Epithelial cell of esophagus (primary cell): ENCODE results near the gene CDK4.

Experiments used
- DNase-seq: peaks from one replicate; pipeline ENCODE4 v3.0.0; 2010; ENCODE audit warnings: low read depth
- H3K4me3 ChIP-seq: 2 replicates; pipeline ENCODE4 v1.5.1; 2011; ENCODE audit warnings: mild to moderate bottlenecking, low read length, control low read depth
- CTCF ChIP-seq: IDR thresholded peaks from 2 replicates; pipeline ENCODE4 v1.5.1; 2011; ENCODE audit warnings: low read depth, mild to moderate bottlenecking, low read length, control low read depth, inconsistent platforms; ENCODE audit not compliant: insufficient read depth; ENCODE audit errors: missing control alignments

The CDK4 gene

GRCh38 chr12:57772429-57773322 is 20.6 kb upstream of the CDK4 start, which contains the start of gene EEF1AKMT3:
Gene EEF1AKMT3, plus strand, starts transcription at chr12:57772614. Its CDS starts 111 bp downstream, at chr12:57772725.
- DNase-seq = peak; percentile 64
- no peak for TF ChIP-seq CTCF
- H3K4me3 ChIP-seq = peak within 1 kb of the TSS; percentile 83

GRCh38 chr12:57771873-57772428 is 19.8 kb upstream of the CDK4 start, which contains the start of gene METTL1:
Gene METTL1, minus strand, starts transcription at chr12:57772105. Its CDS starts 22 bp downstream, at chr12:57772083.
- DNase-seq = peak; percentile 98
- peak within 1 kb of the TSS; percentile 83 for H3K4me3 ChIP-seq
- peak; percentile 2 for TF ChIP-seq CTCF

GRCh38 chr12:57771236-57771872 is 19.2 kb upstream of the CDK4 start:
- no peak for TF ChIP-seq CTCF
- peak overlapping the region; percentile 83 for H3K4me3 ChIP-seq
- peak; percentile 95 for DNase-seq

GRCh38 chr12:57770734-57771133 is 18.6 kb upstream of the CDK4 start:
- DNase-seq = no peak
- no peak overlapping the region for H3K4me3 ChIP-seq
- TF ChIP-seq CTCF = no peak

- no peak for DNase-seq
- no peak overlapping the region for H3K4me3 ChIP-seq
- no peak for TF ChIP-seq CTCF
These were observed 17.5 kb upstream of the CDK4 start for GRCh38 chr12:57769594-57769993.

- H3K4me3 ChIP-seq = no peak overlapping the region
- TF ChIP-seq CTCF = no peak
- DNase-seq = no peak
These were observed 15.8 kb upstream of the CDK4 start for GRCh38 chr12:57767876-57768275.
